ENCODE results near the gene TMEM72. TPM values are rescaled to one million over a fixed set of nuclear protein-coding genes. Genes with fewer than 3 reads are reported as not detected.

The TMEM72 gene
- total RNA-seq, 1 donor from 2014 or later, result not detected

Other genes starting within 250 kb of the TMEM72 start
- 9.6 TPM for gene RASSF4, start 48.5 kb downstream of the TMEM72 start, total RNA-seq (ENCODE audit: unreplicated experiment)
- gene DEPP1, start 67.5 kb downstream of the TMEM72 start, total RNA-seq (ENCODE audit: unreplicated experiment), result 22.5 TPM
- gene ZNF22, start 89.6 kb downstream of the TMEM72 start, total RNA-seq (ENCODE audit: unreplicated experiment), result 39.2 TPM